ENCODE results near the gene GDI1. TPM values are rescaled to one million over a fixed set of nuclear protein-coding genes. Genes with fewer than 3 reads are reported as not detected.

Gene GDI1
- total RNA-seq, 1 experiment from 2014 or later, result 137 TPM

GRCh38 chrX:154441564-154441963, 4.6 kb downstream of the GDI1 start:
- ChIA-PET CTCF (no interaction called here), POLR2A (ENCODE audit: low non-redundant PET) (no interaction called here)
- peaks cover 13% of the 10 kb centered on the region for H3K36me3 ChIP-seq (ENCODE audit: insufficient read depth, low read length, poor library complexity, severe bottlenecking)
- TF ChIP-seq EZH2 (IDR thresholded peaks at IDR 0.05; ENCODE audit: borderline replicate concordance, low read depth, low read length, poor library complexity, severe bottlenecking) (no peak), CTCF (conservative IDR thresholded peaks at IDR 0.05; ENCODE audit: low read depth, low read length) (no peak)
- H3K27me3 ChIP-seq (replicated peaks; ENCODE audit: insufficient read depth, low read depth, low read length, poor library complexity), result no peaks in the 10 kb centered on the region
- no peak overlapping the region for H3K4me3 ChIP-seq (ENCODE audit: low read depth, low read length, poor library complexity, severe bottlenecking)
- H3K27ac ChIP-seq (ENCODE audit: low read depth, low read length, poor library complexity, severe bottlenecking), result no peak overlapping the region
- DNase-seq (ENCODE audit: low spot score), result no peak
- no peaks in the 10 kb centered on the region for H3K9me3 ChIP-seq (ENCODE audit: low read depth, low read length, poor library complexity, severe bottlenecking)
- no TSS peak for BruUV-seq (replicated peaks)
- H3K4me1 ChIP-seq (ENCODE audit: insufficient read depth, low read length, poor library complexity, severe bottlenecking), result peaks cover 17% of the 10 kb centered on the region
- intact Hi-C loops (cut with micrococcal nuclease; ENCODE audit: unreplicated experiment), result no loop called here

- intact Hi-C loops (cut with micrococcal nuclease; ENCODE audit: unreplicated experiment), result no loop called here
- BruUV-seq (replicated peaks), result no TSS peak
- CTCF ChIA-PET, result no interaction called here
These were observed 5.2 kb downstream of the GDI1 start for GRCh38 chrX:154441984-154442707.

GRCh38 chrX:154443479-154443910, 6.5 kb downstream of the GDI1 start:
- peaks cover 17% of the 10 kb centered on the region for H3K36me3 ChIP-seq (ENCODE audit: insufficient read depth, low read length, poor library complexity, severe bottlenecking)
- TF ChIP-seq EZH2 (IDR thresholded peaks at IDR 0.05; ENCODE audit: borderline replicate concordance, low read depth, low read length, poor library complexity, severe bottlenecking) (no peak), CTCF (conservative IDR thresholded peaks at IDR 0.05; ENCODE audit: low read depth, low read length) (no peak)
- intact Hi-C loops (cut with micrococcal nuclease; ENCODE audit: unreplicated experiment), result no loop called here
- ChIA-PET POLR2A (ENCODE audit: low non-redundant PET) (no interaction called here), CTCF (no interaction called here)
- H3K27ac ChIP-seq (ENCODE audit: low read depth, low read length, poor library complexity, severe bottlenecking), result peak overlapping the region; percentile 65
- no peaks in the 10 kb centered on the region for H3K27me3 ChIP-seq (replicated peaks; ENCODE audit: insufficient read depth, low read depth, low read length, poor library complexity)
- peaks cover 10% of the 10 kb centered on the region for H3K4me1 ChIP-seq (ENCODE audit: insufficient read depth, low read length, poor library complexity, severe bottlenecking)
- peak overlapping the region; percentile 61 for H3K4me3 ChIP-seq (ENCODE audit: low read depth, low read length, poor library complexity, severe bottlenecking)
- no peaks in the 10 kb centered on the region for H3K9me3 ChIP-seq (ENCODE audit: low read depth, low read length, poor library complexity, severe bottlenecking)
- no TSS peak for BruUV-seq (replicated peaks)
- DNase-seq (ENCODE audit: low spot score), result no peak

More at GRCh38 chrX:154441984-154442707, 5.2 kb downstream of the GDI1 start:
- TF ChIP-seq EZH2 (IDR thresholded peaks at IDR 0.05; ENCODE audit: borderline replicate concordance, low read depth, low read length, poor library complexity, severe bottlenecking) (no peak), CTCF (conservative IDR thresholded peaks at IDR 0.05; ENCODE audit: low read depth, low read length) (no peak)
- POLR2A ChIA-PET (ENCODE audit: low non-redundant PET), result interaction anchor here (1.0 kb wide), 1 partner anchor 44 kb away, joined by 3 read pairs; no protein-coding TSS in a partner anchor
- peaks cover 13% of the 10 kb centered on the region for H3K36me3 ChIP-seq (ENCODE audit: insufficient read depth, low read length, poor library complexity, severe bottlenecking)
- H3K27me3 ChIP-seq (replicated peaks; ENCODE audit: insufficient read depth, low read depth, low read length, poor library complexity), result no peaks in the 10 kb centered on the region
- H3K4me1 ChIP-seq (ENCODE audit: insufficient read depth, low read length, poor library complexity, severe bottlenecking), result peaks cover 17% of the 10 kb centered on the region
- no peak overlapping the region for H3K27ac ChIP-seq (ENCODE audit: low read depth, low read length, poor library complexity, severe bottlenecking)
- no peak for DNase-seq (ENCODE audit: low spot score)
- no peak overlapping the region for H3K4me3 ChIP-seq (ENCODE audit: low read depth, low read length, poor library complexity, severe bottlenecking)
- no peaks in the 10 kb centered on the region for H3K9me3 ChIP-seq (ENCODE audit: low read depth, low read length, poor library complexity, severe bottlenecking)

All from A673 (cell line).